Hematopoietic multipotent progenitor cell treated with erythropoietin and hydrocortisone succinate and interleukin-3 and kit ligand, for 8 days (in vitro differentiated cells): ENCODE results near the gene PLCH1.

Experiments
- DNase-seq: peaks from one replicate; pipeline ENCODE4 v3.0.0-alpha.2; 2015

Gene PLCH1

DNA sequence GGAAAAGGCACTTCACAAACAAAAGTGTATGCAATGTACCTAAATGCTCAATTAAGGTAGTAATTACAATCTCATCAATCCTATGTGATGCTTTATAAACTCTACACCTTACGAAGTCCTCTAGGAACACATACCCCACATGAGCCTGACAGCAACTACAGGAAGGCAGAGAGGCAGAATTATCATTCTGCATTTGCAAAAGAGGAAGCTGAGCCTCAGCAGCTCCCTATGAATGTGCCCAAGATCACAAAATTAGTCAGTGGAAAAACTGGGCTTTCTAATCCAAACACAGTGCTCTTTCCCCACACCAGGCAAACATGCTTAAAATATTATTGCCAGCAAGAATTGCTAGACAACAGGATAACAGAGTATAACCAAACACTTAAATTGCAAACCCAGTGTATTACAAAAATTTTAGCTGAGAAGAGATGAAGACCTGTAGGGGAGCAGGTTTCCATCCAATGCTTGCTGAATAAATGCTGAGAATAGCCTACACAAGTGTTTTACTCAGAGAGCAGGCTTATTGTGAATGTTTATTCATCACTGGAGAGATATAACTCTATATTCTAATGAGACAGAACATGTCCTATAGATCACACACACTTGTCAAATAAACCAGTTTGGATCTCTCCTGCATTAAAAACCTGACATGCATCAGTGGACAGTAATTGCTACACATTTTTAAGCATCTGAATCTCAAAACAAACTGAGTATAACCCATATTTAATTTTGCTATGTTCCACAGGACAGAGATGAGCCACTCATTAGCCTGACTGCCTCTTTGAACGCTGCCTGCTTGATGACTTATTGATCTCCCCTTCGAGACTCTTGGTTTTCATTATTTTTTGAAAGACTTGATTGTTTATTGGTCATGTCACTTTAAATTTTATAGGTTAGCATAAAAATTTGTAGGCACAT lies 62.2 kb downstream of the PLCH1 start:
- DNase-seq = no peak

DNA sequence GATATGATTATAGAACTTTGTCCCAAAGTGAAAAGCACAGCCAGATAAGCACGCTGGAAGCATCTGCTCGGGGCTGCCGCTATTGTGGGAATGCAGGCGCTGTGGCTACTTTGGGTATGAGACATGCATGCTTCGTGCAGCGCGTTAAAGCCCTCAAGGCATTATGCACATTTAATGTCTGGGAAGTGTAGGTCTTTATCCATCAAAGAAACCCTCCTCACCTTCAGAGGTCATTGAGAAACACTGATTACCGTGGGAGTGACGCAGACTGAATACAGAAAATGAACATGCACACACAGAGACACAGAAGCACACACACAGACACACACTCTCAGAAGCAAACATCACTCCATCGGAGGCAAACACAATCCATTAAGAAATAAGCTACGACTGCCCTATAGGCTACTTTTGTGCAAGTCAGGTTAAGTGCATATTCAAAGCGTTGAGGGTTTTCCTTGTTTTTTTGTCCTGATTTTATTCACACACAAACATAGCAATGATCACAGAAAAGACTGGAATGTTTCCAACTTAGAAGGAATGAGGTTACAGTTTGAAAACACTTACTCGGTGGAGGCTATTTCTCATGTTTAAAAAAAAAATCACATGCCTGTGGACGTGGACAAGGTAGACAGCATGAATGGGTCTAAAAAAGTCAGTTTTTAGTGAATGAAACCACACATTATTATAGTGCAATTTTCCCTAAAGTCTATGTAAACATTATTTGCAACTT lies 68.5 kb downstream of the PLCH1 start:
- DNase-seq = no peak

DNA sequence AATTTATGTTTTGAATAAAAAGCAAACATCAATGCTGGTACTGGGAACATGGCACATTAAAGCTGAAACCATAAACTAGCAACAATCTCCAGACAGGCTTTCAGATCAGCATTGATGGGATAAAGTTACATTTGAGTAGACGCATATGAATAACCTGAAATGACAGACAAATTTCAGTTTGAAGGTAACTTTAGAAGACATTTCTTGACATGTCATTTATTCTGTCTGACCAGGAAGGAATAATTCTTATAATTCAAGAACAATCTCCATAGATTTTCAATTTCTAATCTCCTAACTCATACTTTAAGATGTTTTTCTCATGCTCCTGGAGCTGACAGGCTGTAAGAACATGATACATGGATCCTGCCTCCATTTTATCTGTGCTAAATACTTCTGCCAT lies 69.8 kb downstream of the PLCH1 start:
- DNase-seq = no peak

DNA sequence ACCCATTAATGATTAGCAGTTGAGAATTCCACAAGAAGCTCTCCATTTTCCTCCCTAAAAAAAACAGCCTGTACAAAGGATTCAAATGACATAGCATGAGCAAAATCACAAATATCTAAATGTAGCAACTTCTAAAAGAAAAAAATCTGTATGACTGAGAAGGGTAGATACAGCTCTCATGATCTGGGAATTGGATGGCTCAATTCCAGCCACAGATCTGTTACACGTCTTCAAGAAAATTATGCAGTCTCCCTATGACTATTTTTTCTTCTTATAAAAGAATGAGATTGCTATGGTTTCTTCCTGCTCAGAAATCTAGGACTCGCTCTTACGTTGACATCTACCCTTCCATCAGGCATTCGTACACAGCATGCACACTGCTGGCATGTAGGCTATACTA lies 71.5 kb downstream of the PLCH1 start:
- no peak for DNase-seq

DNA sequence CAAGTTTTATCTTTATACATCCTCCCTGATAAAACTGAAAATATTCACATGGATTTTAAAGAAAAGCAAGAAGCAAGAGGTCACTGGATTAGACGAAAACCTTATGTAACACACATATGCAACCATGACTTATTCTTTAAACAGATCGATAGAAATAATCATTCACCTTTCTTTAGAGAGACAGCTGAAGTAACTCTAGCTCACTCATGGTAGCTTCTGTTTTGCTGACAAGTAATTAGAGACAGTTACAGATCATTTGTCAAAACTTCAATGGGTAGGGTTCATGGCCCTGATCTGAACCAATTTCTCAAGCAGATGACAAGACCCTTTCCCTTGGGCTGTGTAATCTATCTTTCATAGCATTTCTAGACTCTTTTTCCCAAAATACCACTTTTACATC lies 74.5 kb downstream of the PLCH1 start:
- DNase-seq = no peak

DNA sequence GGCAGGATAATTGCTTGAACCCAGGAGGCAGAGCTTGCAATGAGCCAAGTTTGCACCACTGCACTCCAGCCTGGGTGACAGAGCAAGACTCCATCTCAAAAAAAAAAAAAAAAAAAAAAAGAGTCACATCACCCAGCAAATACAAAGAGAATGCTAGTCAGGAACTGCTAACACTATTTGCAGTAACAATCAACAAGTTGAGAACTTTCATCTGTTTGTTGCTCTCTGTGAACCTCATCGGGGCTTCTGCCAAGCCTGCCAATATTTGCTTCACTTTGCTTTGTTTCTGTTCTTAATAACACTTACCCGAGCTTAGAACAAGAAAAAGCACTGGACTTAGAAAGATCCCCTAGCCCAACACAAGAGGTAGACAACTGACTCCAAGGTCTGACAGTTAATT lies 76.9 kb downstream of the PLCH1 start:
- no peak for DNase-seq

DNA sequence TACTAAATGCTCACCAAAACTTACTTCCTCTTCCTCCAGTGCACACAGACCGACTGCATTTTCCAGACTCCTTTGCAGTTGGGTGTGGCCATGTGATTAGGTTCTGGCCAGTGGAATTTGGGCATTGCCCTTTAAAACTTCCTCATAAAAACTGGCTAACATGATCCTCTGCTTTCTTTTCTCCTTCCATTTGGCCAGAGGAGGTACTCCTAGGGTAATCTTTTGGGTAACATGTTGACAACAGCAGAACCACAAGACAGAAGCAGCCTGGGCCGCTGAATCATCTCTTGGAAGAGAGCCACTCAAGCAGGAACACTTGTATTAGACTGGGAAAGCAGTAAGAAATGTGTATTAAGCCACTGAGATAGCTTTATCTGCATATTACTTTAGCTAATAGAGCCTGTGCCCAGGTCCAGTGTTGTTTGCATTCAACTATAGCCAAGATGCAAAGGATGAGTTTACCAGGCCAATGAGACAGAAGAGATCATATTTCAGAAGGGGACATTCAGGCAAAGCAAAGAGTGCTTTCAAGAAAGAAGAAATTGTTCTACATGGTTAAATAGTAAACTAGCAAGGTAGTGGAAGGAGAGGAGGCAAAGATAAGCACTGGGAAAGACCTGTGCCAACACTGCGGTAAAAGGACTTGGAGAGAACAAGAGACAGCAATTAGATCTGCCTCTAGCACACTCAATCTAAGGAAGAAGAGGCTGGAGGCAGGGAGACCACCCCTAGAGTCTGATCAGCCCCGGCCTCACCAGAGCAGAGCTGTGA lies 79.8 kb downstream of the PLCH1 start:
- peak; percentile 34 for DNase-seq

DNA sequence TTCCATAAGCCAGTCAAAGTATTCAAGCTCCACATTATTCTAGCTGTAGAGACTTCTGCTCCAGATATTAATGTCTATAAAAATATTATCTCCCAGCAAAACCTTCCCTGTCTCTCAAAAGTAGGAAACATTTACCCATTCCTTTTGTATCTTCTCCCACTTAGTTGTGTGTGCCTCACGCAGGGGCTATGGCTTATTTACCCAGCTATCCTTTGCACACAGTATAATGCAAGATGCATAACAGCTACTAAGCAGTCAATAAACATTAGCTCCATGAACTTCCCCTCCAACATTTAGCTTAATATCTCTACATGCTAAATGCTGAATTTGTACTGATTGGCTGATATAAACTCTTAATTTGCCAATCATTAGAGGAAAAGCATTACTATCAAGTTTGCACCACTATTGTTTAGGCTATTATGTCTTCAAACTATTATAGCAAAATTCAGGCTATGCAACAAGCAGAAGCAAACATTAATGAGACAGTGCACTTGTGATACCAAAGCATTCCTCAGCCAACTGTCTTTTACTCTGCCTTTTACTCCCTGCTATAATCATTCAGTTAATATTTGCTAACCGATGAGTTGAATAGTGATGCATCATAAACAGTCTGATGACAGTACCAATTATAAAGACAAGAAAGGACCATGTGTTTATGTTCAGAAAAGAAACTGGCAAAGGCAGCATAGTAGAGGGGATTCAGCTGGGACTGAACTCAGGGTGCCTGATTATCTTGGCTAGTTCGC lies 81.2 kb downstream of the PLCH1 start:
- DNase-seq = no peak

DNA sequence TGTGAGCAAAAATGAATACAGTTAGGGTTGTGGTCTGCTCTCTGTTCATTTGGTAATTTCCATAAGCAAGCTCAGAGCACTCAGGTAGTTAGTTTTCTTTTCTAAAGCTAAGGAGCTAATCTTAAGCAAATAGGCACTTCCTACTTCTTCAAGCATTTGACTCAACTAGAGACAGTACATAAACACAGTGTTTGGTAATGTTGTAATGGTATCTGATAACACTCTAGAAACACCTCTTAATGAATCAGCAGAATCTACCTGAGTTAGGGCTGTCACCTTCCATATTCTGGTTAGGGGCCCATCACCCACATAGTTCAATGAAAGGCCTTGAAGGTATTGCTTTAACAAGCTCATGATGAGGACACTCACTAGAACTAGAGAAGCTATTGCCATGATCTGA lies 83.1 kb downstream of the PLCH1 start:
- no peak for DNase-seq

DNA sequence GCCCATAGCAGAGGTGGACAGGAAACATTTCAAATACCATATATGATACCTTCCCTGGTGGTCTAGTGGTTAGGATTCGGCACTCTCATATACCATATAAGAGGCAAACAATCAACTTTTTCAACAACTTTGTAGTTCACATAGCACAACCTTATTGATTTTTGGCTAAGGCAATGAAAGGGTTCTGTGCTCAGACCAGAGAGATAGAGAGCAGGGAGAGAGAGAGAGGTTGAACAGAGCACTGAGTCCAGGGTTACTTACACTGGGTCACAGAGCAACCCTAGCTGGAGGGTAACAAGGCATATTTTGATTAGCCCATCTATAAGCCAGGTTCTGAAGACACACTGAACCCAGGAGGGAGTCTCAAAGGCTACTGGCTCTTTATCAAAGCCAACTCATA lies 83.8 kb downstream of the PLCH1 start:
- DNase-seq = no peak

DNA sequence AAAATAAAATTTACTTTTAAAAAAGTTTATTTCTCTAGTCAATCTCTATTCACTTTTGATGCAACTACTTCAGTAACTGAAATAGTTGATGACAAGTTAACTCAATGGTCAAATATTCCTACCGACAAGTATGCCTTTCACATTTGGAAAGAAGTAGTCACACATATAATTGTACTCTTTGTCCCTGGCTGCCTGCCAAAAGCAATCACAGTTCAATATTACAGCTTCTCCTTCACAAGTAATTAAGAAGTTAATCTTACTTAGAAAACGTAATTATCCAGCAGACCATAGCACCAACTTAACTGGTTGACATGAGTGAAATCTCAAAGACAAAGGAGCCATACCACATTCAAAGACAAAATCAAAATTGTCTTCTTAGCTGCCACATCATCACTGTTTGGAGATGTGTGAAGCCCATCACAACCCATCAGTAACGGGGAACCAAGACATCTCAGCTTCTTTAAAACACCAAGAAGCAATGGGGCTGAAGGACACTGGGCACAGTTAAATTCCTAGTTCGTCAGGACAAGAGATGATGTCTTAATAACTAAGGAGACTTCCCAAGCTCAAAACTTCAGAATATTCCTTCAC lies 86.1 kb downstream of the PLCH1 start:
- DNase-seq = no peak

DNA sequence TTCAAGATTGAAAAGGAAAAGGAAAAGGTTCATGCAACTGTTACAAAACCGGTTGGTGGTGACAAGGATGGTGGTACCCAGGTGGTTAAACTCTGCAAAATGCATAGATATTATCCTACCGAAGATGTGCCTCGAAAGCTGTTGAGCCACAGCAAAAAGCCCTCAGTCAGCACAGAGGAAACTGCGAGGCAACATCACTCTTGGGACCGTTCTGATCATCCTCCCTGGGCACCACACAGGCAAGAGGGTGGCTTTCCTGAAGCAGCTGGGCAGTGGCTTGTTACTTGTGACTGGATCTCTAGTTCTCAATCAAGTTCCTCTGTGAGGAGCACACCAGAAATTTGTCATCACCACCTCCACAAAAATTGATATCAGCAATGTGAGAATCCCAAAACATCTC lies 86.9 kb downstream of the PLCH1 start:
- no peak for DNase-seq

DNA sequence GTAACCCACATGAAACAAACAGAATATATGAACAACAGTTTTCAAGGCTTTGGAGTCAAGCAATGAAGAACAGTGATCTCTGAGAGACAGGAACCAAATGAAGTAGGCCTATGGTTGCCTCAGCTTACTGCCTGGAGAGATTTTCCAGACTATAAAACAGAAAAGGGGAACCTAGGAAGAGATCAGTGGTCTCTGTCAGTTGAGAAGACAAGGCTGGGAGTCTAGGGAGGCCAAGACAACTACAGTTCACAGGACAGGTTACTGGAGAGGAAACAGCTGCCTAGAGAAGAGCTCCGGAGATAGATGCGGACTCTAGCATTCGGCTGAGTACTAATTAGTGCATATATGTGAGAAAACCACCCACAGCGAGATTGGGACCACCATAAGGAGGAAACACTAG lies 87.7 kb downstream of the PLCH1 start:
- DNase-seq = no peak

DNA sequence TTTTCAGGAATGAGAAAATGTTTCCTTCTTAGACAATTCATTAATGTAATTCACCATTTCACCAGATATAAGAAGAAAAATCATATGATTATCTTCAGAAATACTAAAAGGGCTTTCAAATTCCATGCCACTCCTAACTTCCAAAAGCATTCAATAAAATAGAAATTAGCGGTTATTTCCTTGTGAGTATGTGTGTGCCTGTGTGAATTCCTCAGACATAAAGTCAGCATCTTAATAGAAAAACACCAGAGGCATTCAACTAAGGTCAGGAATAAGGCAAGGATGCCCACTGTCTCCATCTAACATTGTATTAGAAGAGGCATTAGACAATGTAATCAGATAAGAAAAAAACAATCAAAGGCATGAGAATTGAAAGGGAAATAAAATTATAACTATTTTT lies 88.4 kb downstream of the PLCH1 start:
- DNase-seq = no peak

DNA sequence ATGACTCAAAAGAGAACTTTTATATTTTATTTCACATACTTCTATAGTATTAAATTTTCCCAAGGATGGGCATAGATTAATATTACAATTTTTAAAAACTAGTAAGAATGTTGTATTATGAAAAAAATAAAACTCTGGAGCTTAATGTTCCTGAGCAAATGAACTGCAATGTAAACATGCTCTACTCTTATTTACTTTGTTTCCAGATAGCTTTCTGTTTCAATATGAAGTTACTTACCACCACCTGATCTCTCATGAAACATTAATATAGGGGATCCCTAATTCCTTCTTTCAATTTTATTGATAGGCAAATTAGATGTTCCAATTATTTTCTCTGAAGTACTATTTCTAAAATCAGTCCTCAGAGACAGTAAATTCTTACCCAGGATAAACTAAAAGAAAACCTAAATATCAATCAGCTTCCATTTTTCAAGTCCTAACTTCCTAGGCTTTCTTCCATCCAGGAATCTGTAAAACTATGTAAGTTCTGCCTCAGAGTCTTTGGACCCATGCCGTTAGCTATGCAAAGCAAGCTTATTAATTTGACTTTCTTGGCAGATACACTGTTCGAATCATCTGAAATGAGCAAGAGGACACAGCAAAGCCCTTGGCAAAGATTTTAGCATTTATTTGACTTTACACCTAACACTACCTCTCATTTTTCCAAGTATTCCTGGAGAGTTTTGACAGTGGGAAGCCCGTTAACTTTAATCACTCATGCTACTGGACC lies 93.2 kb downstream of the PLCH1 start:
- DNase-seq = no peak

DNA sequence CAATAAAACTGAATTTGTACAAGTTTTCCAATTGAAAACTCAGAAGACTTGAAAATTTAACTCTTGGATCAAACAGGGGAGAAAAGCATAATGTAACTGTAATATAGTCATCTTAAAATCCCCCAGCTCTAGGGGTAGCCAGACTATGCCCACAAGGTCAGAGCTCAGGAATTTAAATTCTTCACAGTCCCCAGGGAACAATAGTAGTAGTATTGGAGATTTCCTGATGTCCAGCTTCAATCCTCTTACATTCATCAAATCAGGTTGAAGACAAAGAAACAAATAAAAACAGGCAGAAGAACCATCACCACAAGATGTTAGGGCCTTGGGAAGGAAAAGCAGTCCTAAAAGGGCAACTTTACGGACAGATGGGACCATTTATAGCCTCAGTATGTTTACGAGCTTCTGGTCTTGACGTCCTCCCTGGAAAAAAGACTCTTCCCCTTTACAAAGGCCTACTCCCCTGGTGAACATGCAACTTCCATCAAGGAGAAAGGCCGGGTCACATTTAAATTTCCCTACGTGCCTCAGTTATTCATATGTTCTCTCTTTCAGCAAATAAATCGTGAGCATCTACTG lies 96.8 kb downstream of the PLCH1 start:
- DNase-seq = no peak

DNA sequence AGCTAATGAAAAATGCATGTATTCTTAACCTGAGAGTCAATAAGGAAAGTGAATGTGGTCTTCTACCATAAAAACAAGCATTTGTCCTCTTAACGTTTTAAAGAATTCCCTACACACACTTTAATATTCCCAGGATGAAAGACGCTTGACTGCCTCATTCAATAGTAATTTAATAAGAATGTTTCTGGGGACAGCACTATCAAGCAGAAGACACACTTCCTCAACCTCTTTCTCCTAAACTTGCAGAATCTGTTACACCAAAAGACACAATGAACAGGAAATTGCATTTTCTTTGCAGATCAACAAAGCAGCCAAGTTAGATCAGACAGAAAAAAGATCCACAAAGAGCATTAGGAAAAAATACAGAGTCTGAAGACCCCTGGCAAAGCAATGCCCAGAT lies 97.7 kb downstream of the PLCH1 start:
- DNase-seq = no peak

DNA sequence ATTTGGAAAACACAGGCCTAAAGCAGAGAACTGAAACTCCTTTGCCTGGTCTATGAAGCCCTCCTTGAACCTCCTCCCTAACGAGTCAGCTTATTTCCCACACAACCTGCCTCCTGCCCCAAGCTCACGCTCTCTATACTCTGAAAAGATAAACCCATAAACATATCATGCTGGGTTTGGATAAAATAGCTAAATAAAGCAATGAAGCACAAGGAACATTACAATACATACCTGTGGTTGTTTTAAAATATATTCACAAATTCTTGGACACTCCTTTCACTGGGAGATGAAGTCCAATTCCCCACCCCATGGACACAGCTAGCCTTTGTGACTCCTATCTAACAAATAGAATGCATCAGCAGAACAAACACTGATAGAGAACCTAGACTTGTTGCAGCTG lies 98.2 kb downstream of the PLCH1 start:
- no peak for DNase-seq

DNA sequence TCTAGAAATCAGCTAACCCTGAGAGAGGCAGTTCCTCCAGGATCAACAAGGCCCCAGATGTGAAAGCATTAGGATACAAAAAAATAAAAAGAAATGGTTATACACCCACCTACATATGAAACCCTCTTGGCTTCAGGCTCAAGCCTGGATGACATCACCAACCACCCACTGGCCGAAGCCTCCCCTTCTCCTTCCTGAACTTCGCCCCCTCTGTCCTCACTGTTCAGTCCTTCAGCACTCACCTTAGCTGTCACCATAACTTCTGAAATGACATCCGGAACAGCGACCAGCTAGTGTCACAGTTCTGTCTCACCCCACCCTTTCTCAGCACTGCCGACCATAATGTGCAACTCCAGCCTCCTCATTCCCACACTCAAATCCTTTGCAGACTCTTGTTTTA lies 98.7 kb downstream of the PLCH1 start:
- DNase-seq = no peak

DNA sequence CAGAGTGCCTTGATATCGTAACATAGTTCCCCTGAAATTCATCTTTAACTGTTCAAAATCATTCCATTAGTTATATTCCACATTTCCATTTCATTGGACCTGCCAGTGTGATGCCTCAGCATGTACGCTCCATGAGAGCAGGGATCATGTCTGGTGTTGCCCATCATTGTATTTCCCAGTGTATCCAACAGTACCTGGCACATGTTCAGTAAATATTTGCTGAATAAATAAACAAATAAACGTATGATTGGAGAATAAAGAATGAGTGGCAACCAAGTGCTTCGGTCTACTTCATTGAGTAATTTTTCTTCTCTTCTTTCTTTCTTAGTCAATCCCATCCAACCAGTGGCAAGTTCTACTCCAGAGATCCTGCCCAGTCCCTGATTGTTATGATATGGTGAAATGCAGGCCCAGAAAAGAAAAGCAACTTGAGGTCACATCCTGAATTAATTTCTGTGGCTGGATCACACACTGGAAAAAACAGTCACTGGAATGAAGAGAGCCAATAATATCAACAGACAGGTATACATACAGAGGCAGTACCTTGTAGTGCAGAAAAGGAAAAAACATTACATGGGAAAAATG lies 101.2 kb downstream of the PLCH1 start:
- DNase-seq = no peak

DNA sequence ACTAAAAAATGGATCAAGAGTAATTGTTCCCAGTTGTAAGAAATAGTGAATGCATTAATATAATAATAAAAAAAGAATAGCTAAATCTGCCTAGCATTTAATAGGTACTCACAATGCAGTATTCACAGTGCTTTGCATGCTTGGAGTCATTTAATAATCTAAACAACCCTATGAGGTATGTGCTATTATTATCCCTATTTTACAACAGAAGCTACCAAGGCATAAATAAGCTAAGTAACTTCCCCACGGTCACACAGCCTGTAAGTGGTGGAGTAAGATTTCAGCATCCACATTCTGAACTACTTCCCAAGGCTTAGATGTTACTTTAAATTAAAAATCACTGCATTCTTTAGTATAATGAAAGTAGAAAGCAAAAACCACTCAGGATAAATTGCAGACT lies 102.9 kb downstream of the PLCH1 start:
- no peak for DNase-seq
